NCI-H2227 (cell line): ENCODE results near the gene TMEM165.

Experiments
- DNase-seq: peaks from one replicate; lab custom pipeline; 2025; ENCODE audit not compliant: unreplicated experiment; lab: John Stamatoyannopoulos, UW

TMEM165 gene

GRCh38 chr4:55399581-55399980 is 3.8 kb downstream of the TMEM165 start:
- DNase-seq, result no peak

GRCh38 chr4:55405073-55405472 is 9.3 kb downstream of the TMEM165 start:
- no peak for DNase-seq

DNA sequence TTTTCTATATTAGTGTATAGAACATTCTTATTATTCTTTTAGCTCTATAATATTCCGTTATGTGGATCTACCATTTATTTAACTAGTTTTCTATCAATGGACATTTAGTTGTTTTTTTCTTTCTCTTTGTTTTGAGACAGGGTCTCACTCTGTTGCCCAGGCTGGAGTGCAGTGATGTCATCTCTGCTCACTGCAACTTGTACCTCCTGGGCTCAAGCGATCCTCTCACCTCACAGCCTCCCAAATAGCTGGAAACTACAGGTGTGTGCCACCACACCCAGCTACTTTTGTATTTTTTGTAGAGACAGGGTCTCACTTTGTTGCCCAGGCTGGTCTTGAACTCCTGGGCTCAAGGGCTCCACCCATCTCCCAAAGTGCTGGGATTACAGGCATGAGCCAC is 10.8 kb downstream of the TMEM165 start:
- no peak for DNase-seq

GRCh38 chr4:55407119-55407518 is 11.4 kb downstream of the TMEM165 start:
- DNase-seq, result no peak

DNA sequence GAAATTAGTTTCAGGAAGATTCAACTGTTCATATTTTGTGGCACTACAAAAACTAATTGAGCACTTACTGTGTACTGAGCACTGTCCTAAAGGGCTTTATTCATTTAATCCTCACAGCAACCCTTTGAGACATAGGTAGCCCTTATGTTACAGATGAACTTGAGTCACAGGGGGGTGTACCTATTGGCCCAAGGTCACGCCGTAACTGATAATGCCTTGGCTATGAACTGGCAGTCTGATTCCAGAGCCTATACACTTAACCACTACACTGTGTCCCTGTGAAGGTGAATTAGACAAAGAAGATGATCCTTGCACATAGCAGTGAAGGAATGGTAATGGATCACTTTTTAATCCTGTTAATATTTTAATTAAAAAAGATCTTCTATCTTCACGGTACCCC is 12.0 kb downstream of the TMEM165 start:
- DNase-seq, result no peak

GRCh38 chr4:55409468-55410171 is 13.9 kb downstream of the TMEM165 start:
- peak; percentile 26 for DNase-seq

- no peak for DNase-seq
These were observed 14.7 kb downstream of the TMEM165 start for GRCh38 chr4:55410431-55410830.

- no peak for DNase-seq
These were observed 15.9 kb downstream of the TMEM165 start for GRCh38 chr4:55411621-55412020.

GRCh38 chr4:55416176-55416575 is 20.4 kb downstream of the TMEM165 start:
- no peak for DNase-seq

- no peak for DNase-seq
These were observed 29.0 kb downstream of the TMEM165 start for GRCh38 chr4:55424791-55425190.

DNA sequence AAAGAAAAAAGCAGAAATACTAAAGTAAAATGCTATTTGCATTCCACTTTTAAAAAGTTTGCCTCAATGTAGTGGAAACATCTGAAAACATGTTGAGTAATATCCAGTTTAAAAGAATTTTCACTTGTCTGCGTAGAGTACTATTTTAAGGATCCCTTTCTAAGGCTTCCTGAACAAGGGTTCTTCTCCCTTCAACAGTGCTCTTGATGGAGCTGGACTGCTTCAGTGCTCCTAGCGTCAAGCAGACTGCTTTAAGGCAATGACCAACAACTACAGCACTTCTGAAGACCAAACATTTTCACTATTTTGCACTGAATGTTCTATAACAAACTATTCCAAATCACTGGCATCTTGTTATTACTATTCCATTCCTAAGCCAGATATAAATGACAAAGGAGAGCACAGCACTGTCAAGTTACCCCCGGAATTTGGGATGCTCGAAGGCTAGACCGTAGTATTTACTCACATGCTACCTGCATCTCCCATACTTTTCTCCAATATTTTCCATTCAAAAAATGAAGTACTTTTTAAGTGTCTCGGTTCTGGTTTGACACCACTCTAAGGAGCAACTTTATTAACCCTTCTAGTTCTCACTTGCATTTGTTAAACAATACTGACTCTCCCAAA is 36.1 kb downstream of the TMEM165 start:
- DNase-seq, result no peak

- no peak for DNase-seq
These were observed 39.5 kb downstream of the TMEM165 start for GRCh38 chr4:55435141-55435841.

- no peak for DNase-seq
These were observed 41.6 kb downstream of the TMEM165 start for GRCh38 chr4:55437356-55437796.

GRCh38 chr4:55437823-55438222 is 42.1 kb downstream of the TMEM165 start:
- DNase-seq, result no peak

DNA sequence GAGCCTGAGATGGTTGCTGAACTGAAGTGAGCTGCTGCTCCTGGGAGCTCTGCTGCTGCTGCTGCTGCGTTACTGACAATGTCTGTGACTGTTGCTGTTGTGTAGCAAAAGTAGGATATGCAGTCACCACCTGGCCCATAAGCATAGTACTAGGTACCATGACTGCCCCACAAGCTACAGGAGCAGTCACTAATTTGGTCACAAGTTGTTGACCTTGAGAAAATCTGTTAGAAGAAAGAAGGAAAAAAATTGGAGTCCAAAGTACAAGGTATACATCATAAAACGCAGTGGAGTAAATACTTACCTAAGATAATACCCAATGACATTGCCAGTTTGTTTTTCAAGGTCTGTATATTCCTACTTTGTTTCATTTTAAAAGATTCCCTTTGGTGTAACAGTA is 42.6 kb downstream of the TMEM165 start:
- DNase-seq, result no peak

DNA sequence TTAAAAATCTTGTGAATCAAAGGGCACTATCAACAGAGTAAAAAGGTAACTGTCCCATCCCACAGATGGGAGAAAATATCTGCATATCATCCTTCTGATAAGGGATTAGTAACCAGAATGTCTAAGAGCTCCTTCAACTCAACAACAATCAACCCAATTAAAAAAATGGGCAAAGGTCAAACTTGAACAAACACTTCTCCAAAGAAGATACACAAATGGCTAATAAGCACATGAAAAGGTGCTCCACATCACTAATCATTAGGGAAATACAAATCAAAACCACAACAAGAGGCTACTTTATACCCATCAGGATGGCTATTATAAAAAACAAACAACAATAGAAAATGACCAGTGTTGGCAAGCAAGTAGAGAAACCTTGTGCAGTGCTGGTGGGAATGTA is 43.3 kb downstream of the TMEM165 start:
- DNase-seq, result no peak

DNA sequence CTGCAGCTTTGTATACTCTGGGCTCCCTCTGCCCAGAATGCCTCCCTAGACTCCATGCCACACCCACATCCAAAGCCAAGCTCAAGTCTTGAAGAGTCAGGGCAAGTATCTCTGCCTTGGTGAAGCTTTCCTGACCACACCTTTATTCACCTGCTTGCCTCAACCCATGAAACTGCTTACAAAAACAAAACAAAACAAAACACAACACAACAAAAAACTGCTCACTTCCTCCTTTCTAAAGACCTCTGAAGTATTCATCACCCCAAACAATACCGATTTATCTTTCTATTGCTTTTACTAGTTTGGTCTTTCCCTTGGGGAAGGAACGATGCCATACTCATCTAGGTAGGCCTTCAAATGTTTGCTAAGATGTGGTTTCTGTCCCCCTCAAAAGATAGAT is 45.0 kb downstream of the TMEM165 start:
- no peak for DNase-seq

GRCh38 chr4:55442541-55442940 is 46.8 kb downstream of the TMEM165 start:
- no peak for DNase-seq

- no peak for DNase-seq
These were observed 49.1 kb downstream of the TMEM165 start for GRCh38 chr4:55444827-55445226.

DNA sequence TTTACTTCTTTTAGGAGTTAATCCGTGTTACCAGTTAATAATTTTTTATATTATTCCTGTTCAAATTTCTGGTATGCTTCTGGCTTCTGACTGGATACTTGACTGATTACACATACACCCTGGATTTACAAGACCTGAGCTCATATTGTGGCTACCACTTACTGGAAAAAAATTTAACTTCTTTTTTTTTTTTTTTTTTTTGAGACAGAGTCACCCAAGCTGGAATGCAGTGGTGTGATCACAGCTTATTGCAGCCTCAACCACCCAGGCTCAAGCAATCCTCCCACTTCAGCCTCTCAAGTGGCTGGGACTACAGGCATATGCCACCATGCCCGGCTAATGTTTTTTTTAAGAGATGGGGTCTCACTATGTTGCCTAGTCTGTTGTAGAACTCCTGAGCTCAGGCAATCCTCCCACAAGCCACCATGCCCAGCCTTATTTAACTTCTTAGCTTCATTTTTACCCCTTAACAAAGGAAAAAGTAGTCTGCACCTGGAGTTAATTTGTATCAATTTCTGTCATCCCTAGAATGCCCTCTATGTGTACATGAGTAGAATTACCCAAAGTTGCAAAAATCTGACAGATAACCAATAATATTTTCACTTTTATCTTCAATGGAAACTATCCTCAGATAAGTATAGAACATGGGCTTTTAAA is 50.3 kb downstream of the TMEM165 start:
- no peak for DNase-seq

GRCh38 chr4:55446578-55446922 is 50.8 kb downstream of the TMEM165 start:
- no peak for DNase-seq
